Smooth muscle cell (in vitro differentiated cells): ENCODE measurements around the gene SULT1A1. TPM values are rescaled to one million over a fixed set of nuclear protein-coding genes. Genes with fewer than 3 reads are reported as not detected.

ENCODE experiments used
- DNase-seq: peaks from one replicate; lab custom pipeline; 2025; ENCODE audit not compliant: unreplicated experiment; lab: John Stamatoyannopoulos, UW
- H2AFZ ChIP-seq: fragments of 200-600 bp; sonication (generic); 2 replicates; pipeline ENCODE4 v1.6.0; 2016; ENCODE audit warnings: antibody characterized with exemption, low read depth, mild to moderate bottlenecking
- H3F3A ChIP-seq: fragments of 200-600 bp; sonication (generic); 2 replicates; pipeline ENCODE4 v1.6.0; 2017; ENCODE audit warnings: antibody characterized with exemption, low read depth
- H3K27ac ChIP-seq: fragments of 200-600 bp; sonication (generic); 2 replicates; pipeline ENCODE4 v1.5.1; 2016; ENCODE audit warnings: low read depth, mild to moderate bottlenecking
- H3K27me3 ChIP-seq: fragments of 200-600 bp; sonication (generic); 2 replicates; pipeline ENCODE4 v1.6.1; 2016; ENCODE audit warnings: low read depth, mild to moderate bottlenecking
- H3K36me3 ChIP-seq: fragments of 200-600 bp; sonication (generic); 2 replicates; pipeline ENCODE4 v1.5.1; 2016; ENCODE audit warnings: low read depth
- H3K4me1 ChIP-seq: fragments of 200-600 bp; sonication (generic); 2 replicates; pipeline ENCODE4 v1.5.1; 2016; ENCODE audit warnings: low read depth
- H3K4me2 ChIP-seq: fragments of 200-600 bp; sonication (generic); 2 replicates; pipeline ENCODE4 v1.6.0; 2016; ENCODE audit warnings: mild to moderate bottlenecking
- H3K4me3 ChIP-seq: fragments of 200-600 bp; sonication (generic); 2 replicates; pipeline ENCODE4 v1.5.1; 2016; ENCODE audit warnings: mild to moderate bottlenecking
- H3K79me2 ChIP-seq: fragments of 200-600 bp; sonication (generic); 2 replicates; pipeline ENCODE4 v1.6.0; 2016; ENCODE audit warnings: low read depth, mild to moderate bottlenecking
- H3K9ac ChIP-seq: fragments of 200-600 bp; sonication (generic); 2 replicates; pipeline ENCODE4 v1.6.0; 2016; ENCODE audit warnings: low read depth
- H3K9me3 ChIP-seq: fragments of 200-600 bp; sonication (generic); replicated peaks from 2 replicates; pipeline ENCODE4 v1.5.1; 2016; ENCODE audit warnings: low read depth
- H4K20me1 ChIP-seq: fragments of 200-600 bp; sonication (generic); 2 replicates; pipeline ENCODE4 v1.6.0; 2016; ENCODE audit warnings: low read depth
- CTCF ChIP-seq: fragments of 200-600 bp; sonication (generic); IDR thresholded peaks from 2 replicates; pipeline ENCODE4 v1.5.1; 2017; ENCODE audit warnings: borderline replicate concordance, mild to moderate bottlenecking, antibody characterized with exemption; ENCODE audit not compliant: insufficient read depth, poor library complexity, severe bottlenecking
- WGBS: methylation state at CpG from one replicate; pipeline ENCODE4 v1.1.7; 2016; ENCODE audit warnings: low lambda C conversion rate; 5-methylcytosine and 5-hydroxymethylcytosine counted together
- polyA plus RNA-seq: library from polyadenylated mRNA; unstranded; fragments of >200 nt; fragmentation: Nextera tagmentation; extraction: Ambion mirVana; gene quantifications from 2 replicates; pipeline ENCODE4 v1.2.1, GENCODE V29; 2016
- total RNA-seq: library from RNA; depleted of rRNA; stranded (reverse); fragments of >200 nt; gene quantifications from 2 replicates; pipeline ENCODE4 v1.2.3, GENCODE V29; 2014

The SULT1A1 gene
- total and polyA plus RNA-seq, 2 experiments from 2014 or later = 1.3 TPM; not detected in 1

DNA sequence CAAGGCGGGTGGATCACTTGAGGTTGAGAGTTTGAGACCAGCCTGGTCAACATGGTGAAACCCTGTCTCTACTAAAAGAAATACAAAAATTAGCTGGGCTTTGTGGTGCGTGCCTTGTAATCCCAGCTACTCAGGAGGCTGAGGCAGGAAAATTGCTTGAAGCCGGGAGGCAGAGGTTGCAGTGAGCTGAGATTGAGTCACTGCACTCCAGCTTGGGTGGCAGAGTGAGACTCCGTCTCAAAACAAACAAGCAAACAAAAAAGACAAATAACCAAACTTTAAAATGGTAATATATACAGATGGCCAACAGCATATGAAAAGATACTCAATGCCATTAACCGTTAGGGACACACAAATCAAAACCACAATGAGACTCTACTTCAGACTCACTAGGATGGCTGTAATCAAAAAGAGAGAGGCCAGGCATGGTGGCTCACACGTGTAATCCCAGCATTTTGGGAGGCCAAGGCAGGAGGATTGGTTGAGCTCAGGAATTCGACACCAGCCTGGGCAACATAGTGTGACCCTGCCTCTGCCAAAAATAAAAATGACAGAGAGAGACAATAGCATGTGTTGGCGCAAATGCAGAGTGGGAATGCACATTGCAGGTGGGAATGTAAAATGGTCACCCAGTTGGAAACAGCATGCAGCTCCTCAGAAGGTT, 34.3 kb downstream of the SULT1A1 start:
- no peak overlapping the region for H3K9ac ChIP-seq
- no peak for TF ChIP-seq CTCF
- 93% methylated on average over 8 of the region's 8 CpGs for WGBS

GRCh38 chr16:28574925-28575324, 34.9 kb downstream of the SULT1A1 start:
- no peaks in the 10 kb centered on the region for H3K36me3 ChIP-seq
- no peak overlapping the region for H3K9ac ChIP-seq
- H4K20me1 ChIP-seq = no peaks in the 10 kb centered on the region
- H3K79me2 ChIP-seq = no peaks in the 10 kb centered on the region
- H3F3A ChIP-seq = no peaks in the 10 kb centered on the region
- peaks cover 6% of the 10 kb centered on the region for H3K4me1 ChIP-seq
- no peak overlapping the region for H3K4me2 ChIP-seq
- H2AFZ ChIP-seq = no peak overlapping the region
- no peak for TF ChIP-seq CTCF
- no peak for DNase-seq
- H3K27ac ChIP-seq = no peak overlapping the region
- no peak overlapping the region for H3K4me3 ChIP-seq
- no peaks in the 10 kb centered on the region for H3K9me3 ChIP-seq
- 100% methylated on average over 2 of the region's 2 CpGs for WGBS
- no peaks in the 10 kb centered on the region for H3K27me3 ChIP-seq

More for the DNA sequence above, 34.3 kb downstream of the SULT1A1 start:
- Histone ChIP-seq H3K9me3 (no peaks in the 10 kb centered on the region), H3K4me1 (peaks cover 6% of the 10 kb centered on the region), H3K36me3 (no peaks in the 10 kb centered on the region), H2AFZ (no peak overlapping the region), H3K4me2 (no peak overlapping the region), H4K20me1 (no peaks in the 10 kb centered on the region), H3F3A (no peaks in the 10 kb centered on the region), H3K4me3 (no peak overlapping the region), H3K79me2 (no peaks in the 10 kb centered on the region), H3K27me3 (no peaks in the 10 kb centered on the region), H3K27ac (no peak overlapping the region)
- DNase-seq = no peak

DNA sequence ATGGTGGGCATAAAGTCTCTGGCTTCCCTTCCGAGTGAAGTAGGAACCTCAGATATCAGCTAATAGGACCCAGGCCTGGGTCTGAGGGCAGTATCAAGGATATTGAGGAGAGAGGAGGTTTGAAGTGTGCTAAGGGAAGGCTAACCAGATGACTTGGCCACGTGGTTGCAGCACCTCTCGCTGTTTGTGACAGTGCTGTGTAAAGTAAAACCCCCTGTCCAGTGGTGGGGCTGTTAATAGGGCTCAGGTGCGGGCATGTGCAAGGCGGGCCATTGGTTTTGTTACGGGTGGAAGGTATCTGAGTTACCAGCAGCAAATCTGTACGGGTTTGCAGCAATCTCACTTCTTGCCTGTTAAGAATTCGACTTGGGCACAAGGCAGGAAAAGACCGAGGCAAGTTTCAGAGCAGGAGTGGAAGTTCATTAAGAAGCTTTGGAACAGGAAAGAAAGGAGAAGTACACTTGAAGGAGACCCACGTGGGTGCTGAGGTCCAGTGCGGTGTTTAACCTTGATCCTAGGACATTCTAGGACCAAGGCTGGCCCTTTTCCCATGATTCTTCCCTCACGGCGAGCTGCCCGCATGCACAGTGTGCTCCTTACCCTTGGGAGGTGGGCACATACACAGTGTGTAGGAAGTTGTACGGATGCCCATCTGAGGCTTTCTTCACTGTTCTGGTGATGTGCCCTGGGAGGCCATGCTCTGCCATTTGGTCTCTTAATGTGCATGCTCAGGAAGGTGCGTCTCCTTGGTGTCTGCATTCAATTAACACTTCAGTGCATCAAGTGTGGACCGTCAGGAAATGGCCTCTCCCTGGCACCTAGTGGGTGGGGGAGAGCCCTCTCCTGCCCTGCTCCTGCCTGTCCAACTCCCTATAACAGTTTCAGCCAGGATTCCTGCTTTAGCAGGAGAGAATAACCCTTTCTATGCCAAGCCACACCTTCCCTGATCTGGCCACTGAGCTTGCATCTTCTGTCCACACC, 35.8 kb downstream of the SULT1A1 start:
- Histone ChIP-seq H3K4me2 (no peak overlapping the region), H3K9me3 (no peaks in the 10 kb centered on the region), H3K9ac (no peak overlapping the region), H3K4me1 (peaks cover 6% of the 10 kb centered on the region), H3K79me2 (no peaks in the 10 kb centered on the region), H3K27ac (no peak overlapping the region), H2AFZ (no peak overlapping the region), H3K27me3 (no peaks in the 10 kb centered on the region), H3K36me3 (no peaks in the 10 kb centered on the region), H3F3A (no peaks in the 10 kb centered on the region), H4K20me1 (no peaks in the 10 kb centered on the region), H3K4me3 (no peak overlapping the region)
- TF ChIP-seq CTCF = no peak
- WGBS = 91% methylated on average over 17 of the region's 17 CpGs
- no peak for DNase-seq
